OCI-LY1 (cell line): ENCODE data around the gene MLH3.

Source experiments
- CTCF ChIP-seq: fragments of 200-600 bp; sonication (generic), shearing (Covaris generic); IDR thresholded peaks from 2 replicates; pipeline ENCODE4 v1.5.1; 2017; ENCODE audit warnings: mild to moderate bottlenecking, antibody characterized with exemption, low read length, moderate library complexity, mixed read lengths
- EZH2 ChIP-seq: fragments of 200-600 bp; sonication (generic), shearing (Covaris generic); IDR thresholded peaks from 2 replicates; pipeline ENCODE4 v1.8.0; 2017; ENCODE audit warnings: borderline replicate concordance, mixed run types, mild to moderate bottlenecking, antibody characterized with exemption, low read length, moderate library complexity, mixed read lengths

- TF ChIP-seq CTCF (no peak), EZH2 (no peak)
These were observed 70.9 kb downstream of the MLH3 start for GRCh38 chr14:74980398-74980730.
